Lung microvascular endothelial cell (primary cell): Measurements from ENCODE around the gene NFKB1. TPM values are rescaled to one million over a fixed set of nuclear protein-coding genes. Genes with fewer than 3 reads are reported as not detected.
A peak's percentile ranks its signal among the peaks of the same experiment; 100 is the strongest.
"Not testable (repeated sequence)": the region's sequence is repeated elsewhere in the genome, so short reads cannot be mapped to it uniquely, and the experiment has no call there.

ENCODE experiments used
- DNase-seq, 2 donors: peaks; one replicate each; pipeline versions ENCODE4 v3.0.0 to v3.0.0-alpha.2; 2010; ENCODE audit warnings: low read depth in 2 of 2
- total RNA-seq: library from RNA; depleted of rRNA; stranded (reverse); fragments of >200 nt; gene quantifications from 2 replicates; pipeline ENCODE4 v1.2.1, GENCODE V29; 2014

Gene NFKB1
- total RNA-seq, 1 donor from 2014 or later, result 46.8 TPM

GRCh38 chr4:102598086-102598761 is 97.1 kb downstream of the NFKB1 start:
- DNase-seq, result no peak

GRCh38 chr4:102598762-102599374 is 97.7 kb downstream of the NFKB1 start:
- DNase-seq, result no peak

- DNase-seq, result no peak
Observed at GRCh38 chr4:102599455-102599854, 98.3 kb downstream of the NFKB1 start.

GRCh38 chr4:102599886-102600285 is 98.7 kb downstream of the NFKB1 start:
- no peak for DNase-seq

- no peak for DNase-seq
Observed at GRCh38 chr4:102600689-102601088, 99.5 kb downstream of the NFKB1 start.

GRCh38 chr4:102601586-102602227 is 100.5 kb downstream of the NFKB1 start:
- no peak for DNase-seq

GRCh38 chr4:102604222-102604940 is 103.2 kb downstream of the NFKB1 start:
- DNase-seq, result no peak

- no peak for DNase-seq
Observed at GRCh38 chr4:102606261-102606660, 105.1 kb downstream of the NFKB1 start.

- DNase-seq, result no peak
Observed at GRCh38 chr4:102606846-102607450, 105.8 kb downstream of the NFKB1 start.

- DNase-seq, result peak in 1 of 2 donors; percentile 31
Observed at GRCh38 chr4:102608190-102608589, 107.0 kb downstream of the NFKB1 start.

GRCh38 chr4:102610007-102610406 is 108.8 kb downstream of the NFKB1 start:
- no peak for DNase-seq

- DNase-seq, result no peak
Observed at GRCh38 chr4:102610476-102610875, 109.3 kb downstream of the NFKB1 start.

- DNase-seq, result no peak
Observed at GRCh38 chr4:102612210-102612609, 111.1 kb downstream of the NFKB1 start.

GRCh38 chr4:102612824-102613366 is 111.7 kb downstream of the NFKB1 start:
- peak in 1 of 2 donors; percentile 66 for DNase-seq

GRCh38 chr4:102614801-102615200 is 113.6 kb downstream of the NFKB1 start:
- DNase-seq, result peak in 1 of 2 donors; percentile 44

- DNase-seq, result peak; percentile 83 to 89
Observed at GRCh38 chr4:102616636-102617035, 115.5 kb downstream of the NFKB1 start.

GRCh38 chr4:102619021-102619420 is 117.9 kb downstream of the NFKB1 start:
- not testable (repeated sequence) for DNase-seq

- not testable (repeated sequence) for DNase-seq
Observed at GRCh38 chr4:102619776-102620631, 118.8 kb downstream of the NFKB1 start.

- DNase-seq, result peak; percentile 74 to 80
Observed at GRCh38 chr4:102620697-102621497, 119.7 kb downstream of the NFKB1 start.
